HL-60/S4 treated with phorbol 12-myristate 13-acetate at 8.2 ng/mL for 4 days and 3 days (cell line): ENCODE data around the gene SRPRB.

Source experiments
- in situ Hi-C: fragments of 300-500 bp; cut with MboI; formaldehyde crosslinking; loops from 2 replicates; pipeline ENCODE4 v1.15.0; 2022; ENCODE audit warnings: low sequenced_read_pairs

SRPRB gene

GRCh38 chr3:133864616-133865015 is 59.0 kb downstream of the SRPRB start:
- in situ Hi-C loops, result no loop called here

GRCh38 chr3:133865136-133865855 is 59.7 kb downstream of the SRPRB start:
- in situ Hi-C loops, result no loop called here

GRCh38 chr3:133866141-133866540 is 60.5 kb downstream of the SRPRB start:
- in situ Hi-C loops, result no loop called here

- in situ Hi-C loops, result no loop called here
Observed at GRCh38 chr3:133868186-133868585, 62.6 kb downstream of the SRPRB start.

GRCh38 chr3:133868758-133869475 is 63.3 kb downstream of the SRPRB start:
- in situ Hi-C loops, result no loop called here

GRCh38 chr3:133869586-133869985 is 64.0 kb downstream of the SRPRB start:
- in situ Hi-C loops, result no loop called here

GRCh38 chr3:133870822-133871221 is 65.2 kb downstream of the SRPRB start:
- in situ Hi-C loops, result no loop called here
